Lower lobe of right lung (tissue), 2 donors: Measurements from ENCODE around the gene CNTNAP4. TPM values are rescaled to one million over a fixed set of nuclear protein-coding genes. Genes with fewer than 3 reads are reported as not detected.

Experiments used
- ATAC-seq, 2 donors: fragments of 200-7000 bp; cut with Tn5 transposase; one replicate each; pipeline ENCODE4 v1.9.1; 2020 to 2022; ENCODE audit warnings: mild to moderate bottlenecking in 2 of 2, moderate library complexity in 2 of 2
- DNase-seq: peaks from one replicate; pipeline ENCODE4 v3.0.0-alpha.2; 2020
- H3K27ac ChIP-seq: fragments of 200-600 bp; one replicate; pipeline ENCODE4 v1.8.0; 2022
- H3K27me3 ChIP-seq: fragments of 200-600 bp; one replicate; pipeline ENCODE4 v1.8.0; 2022; ENCODE audit warnings: low read depth
- H3K36me3 ChIP-seq: fragments of 200-600 bp; one replicate; pipeline ENCODE4 v1.8.0; 2022; ENCODE audit warnings: mild to moderate bottlenecking
- H3K4me1 ChIP-seq: fragments of 200-600 bp; one replicate; pipeline ENCODE4 v1.8.0; 2022
- H3K4me3 ChIP-seq: fragments of 200-600 bp; one replicate; pipeline ENCODE4 v1.8.0; 2022; ENCODE audit warnings: mild to moderate bottlenecking
- H3K9me3 ChIP-seq: fragments of 200-600 bp; one replicate; pipeline ENCODE4 v1.8.0; 2022
- intact Hi-C: fragments of 100-400 bp; cut with DNase I; formaldehyde crosslinking; loops from one replicate; pipeline ENCODE4 v1.11.0; 2022
- total RNA-seq: library from RNA; stranded (reverse); fragmentation: NEBNext Ultra II Directional; extraction: Animal tissue kit (Norgen Biotek cat#: 25700); gene quantifications from one replicate; pipeline ENCODE4 v1.2.1, GENCODE V29; 2021
- TF ChIP-seq, protein P1 (sequence below): fragments of 200-600 bp; IDR thresholded peaks from one replicate; pipeline ENCODE4 v1.8.0; 2022; ENCODE audit warnings: antibody characterized with exemption, mild to moderate bottlenecking
- donor health status: DM: no; HTN: yes; CAD: no; lungs with severe emphysema.

CNTNAP4 gene
- total RNA-seq, 1 donor from 2014 or later, result not detected

DNA sequence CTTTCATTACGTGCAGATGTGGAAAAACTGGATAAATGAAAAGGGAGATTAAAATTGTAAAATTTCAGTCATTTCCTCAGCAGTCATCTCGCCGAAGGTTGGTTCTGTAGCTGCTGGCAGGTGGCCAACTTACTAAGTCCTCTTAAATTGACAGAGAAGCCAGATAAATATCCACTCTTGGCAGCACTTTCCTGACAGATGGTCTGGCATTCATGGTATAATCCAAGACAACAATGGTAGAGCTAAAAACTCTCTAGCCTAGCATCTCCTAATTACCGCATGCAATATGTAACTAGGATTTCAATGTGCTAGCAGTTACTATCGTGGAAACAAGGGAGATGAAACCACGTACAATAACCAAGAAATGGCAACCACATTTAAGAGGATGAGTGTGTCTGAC lies 306.3 kb downstream of the CNTNAP4 start:
- Histone ChIP-seq H3K9me3 (no peaks in the 10 kb centered on the region), H3K4me1 (no peaks in the 10 kb centered on the region), H3K27ac (no peak overlapping the region), H3K4me3 (no peak overlapping the region), H3K36me3 (no peaks in the 10 kb centered on the region), H3K27me3 (no peaks in the 10 kb centered on the region)
- intact Hi-C loops, result no loop called here
- DNase-seq, result no peak
- no peak for ATAC-seq
- TF ChIP-seq, protein P1, sequence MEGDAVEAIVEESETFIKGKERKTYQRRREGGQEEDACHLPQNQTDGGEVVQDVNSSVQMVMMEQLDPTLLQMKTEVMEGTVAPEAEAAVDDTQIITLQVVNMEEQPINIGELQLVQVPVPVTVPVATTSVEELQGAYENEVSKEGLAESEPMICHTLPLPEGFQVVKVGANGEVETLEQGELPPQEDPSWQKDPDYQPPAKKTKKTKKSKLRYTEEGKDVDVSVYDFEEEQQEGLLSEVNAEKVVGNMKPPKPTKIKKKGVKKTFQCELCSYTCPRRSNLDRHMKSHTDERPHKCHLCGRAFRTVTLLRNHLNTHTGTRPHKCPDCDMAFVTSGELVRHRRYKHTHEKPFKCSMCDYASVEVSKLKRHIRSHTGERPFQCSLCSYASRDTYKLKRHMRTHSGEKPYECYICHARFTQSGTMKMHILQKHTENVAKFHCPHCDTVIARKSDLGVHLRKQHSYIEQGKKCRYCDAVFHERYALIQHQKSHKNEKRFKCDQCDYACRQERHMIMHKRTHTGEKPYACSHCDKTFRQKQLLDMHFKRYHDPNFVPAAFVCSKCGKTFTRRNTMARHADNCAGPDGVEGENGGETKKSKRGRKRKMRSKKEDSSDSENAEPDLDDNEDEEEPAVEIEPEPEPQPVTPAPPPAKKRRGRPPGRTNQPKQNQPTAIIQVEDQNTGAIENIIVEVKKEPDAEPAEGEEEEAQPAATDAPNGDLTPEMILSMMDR, result no peak

DNA sequence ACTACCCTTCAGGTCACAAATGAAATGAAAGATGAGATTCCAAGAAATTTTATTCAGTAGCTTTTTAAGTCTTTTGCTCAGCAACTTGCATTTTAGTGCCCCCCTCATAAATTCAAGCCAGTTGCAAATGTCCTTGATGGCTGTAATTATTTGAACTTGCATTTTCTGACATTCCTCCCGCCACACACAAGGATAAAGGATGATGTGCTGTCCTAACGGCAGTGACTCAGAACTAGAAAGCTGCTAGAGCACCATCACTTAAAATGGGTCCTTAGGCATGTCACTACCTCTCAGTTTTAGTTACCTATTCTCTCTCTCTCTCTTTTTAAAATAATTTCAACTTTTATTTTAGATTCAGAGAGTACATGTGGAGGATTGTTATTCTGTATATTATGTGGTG lies 306.7 kb downstream of the CNTNAP4 start:
- H3K9me3 ChIP-seq, result no peaks in the 10 kb centered on the region
- H3K27ac ChIP-seq, result no peak overlapping the region
- ATAC-seq (no peak), DNase-seq (no peak)
- no peaks in the 10 kb centered on the region for H3K27me3 ChIP-seq
- TF ChIP-seq, protein P1, result no peak
- no peak overlapping the region for H3K4me3 ChIP-seq
- no peaks in the 10 kb centered on the region for H3K4me1 ChIP-seq
- H3K36me3 ChIP-seq, result no peaks in the 10 kb centered on the region
- intact Hi-C loops, result no loop called here

- no peak overlapping the region for H3K4me3 ChIP-seq
- H3K36me3 ChIP-seq, result no peaks in the 10 kb centered on the region
- ATAC-seq (no peak), DNase-seq (no peak)
- TF ChIP-seq, protein P1, result no peak
- H3K27ac ChIP-seq, result no peak overlapping the region
- intact Hi-C loops, result no loop called here
- no peaks in the 10 kb centered on the region for H3K27me3 ChIP-seq
- no peaks in the 10 kb centered on the region for H3K9me3 ChIP-seq
- H3K4me1 ChIP-seq, result no peaks in the 10 kb centered on the region
Measured at GRCh38 chr16:76598498-76598897, 321.3 kb downstream of the CNTNAP4 start.

DNA sequence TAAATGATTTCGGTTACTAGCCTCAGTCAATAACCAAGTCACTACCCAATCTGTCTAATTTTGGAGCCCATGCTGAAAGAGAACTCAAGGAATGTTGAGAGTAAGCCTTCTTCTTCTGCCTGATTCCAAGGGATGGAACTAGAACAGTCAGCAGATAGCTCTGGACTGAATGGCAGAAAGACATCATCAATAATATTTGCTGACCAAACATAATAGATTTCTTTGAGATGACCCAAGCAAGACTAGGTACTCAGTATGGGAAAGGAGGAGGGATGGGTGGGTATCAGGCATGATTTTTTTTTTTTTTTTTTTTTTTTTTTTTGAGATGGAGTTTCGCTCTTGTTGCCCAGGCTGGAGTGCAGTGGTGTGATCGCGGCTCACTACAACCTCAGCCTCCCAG lies 330.1 kb downstream of the CNTNAP4 start:
- DNase-seq (no peak), ATAC-seq (no peak)
- Histone ChIP-seq H3K9me3 (no peaks in the 10 kb centered on the region), H3K27me3 (no peaks in the 10 kb centered on the region), H3K36me3 (no peaks in the 10 kb centered on the region), H3K27ac (no peak overlapping the region), H3K4me3 (no peak overlapping the region), H3K4me1 (no peaks in the 10 kb centered on the region)
- intact Hi-C loops, result no loop called here
- TF ChIP-seq, protein P1, result no peak
